ENCODE results near the gene HEPHL1. TPM values are rescaled to one million over a fixed set of nuclear protein-coding genes. Genes with fewer than 3 reads are reported as not detected.

Gene HEPHL1
- total and polyA plus RNA-seq, 2 experiments from 2014 or later = 0.07 to 0.21 TPM

DNA sequence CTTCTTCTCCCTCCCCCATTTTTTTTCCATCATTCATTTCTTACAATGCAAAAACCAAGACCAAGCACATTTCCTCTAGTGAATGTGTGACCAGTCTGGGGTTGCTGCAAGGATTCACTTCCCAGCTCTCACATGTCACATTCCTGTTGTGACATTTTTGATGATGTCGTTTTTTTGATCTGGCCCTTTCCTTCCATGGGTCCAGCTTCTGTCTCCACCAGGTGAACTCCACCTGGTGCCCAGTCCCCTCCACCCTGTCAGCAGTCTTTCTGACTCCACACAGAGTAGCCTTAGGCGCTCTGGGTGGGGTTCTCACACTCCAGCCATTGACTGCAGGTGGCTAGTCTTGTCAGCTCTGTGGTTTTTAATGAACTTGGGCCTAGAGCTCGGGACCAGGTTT is 123.1 kb downstream of the HEPHL1 start:
- Histone ChIP-seq H3K4me2 (no peak overlapping the region), H3K27ac (ENCODE audit: low read depth) (no peak overlapping the region), H3K27me3 (ENCODE audit: insufficient read depth) (no peaks in the 10 kb centered on the region), H3K4me3 (no peak overlapping the region), H3F3A (replicated peaks; ENCODE audit: low read depth) (no peaks in the 10 kb centered on the region), H3K4me1 (ENCODE audit: insufficient read depth) (peaks cover 63% of the 10 kb centered on the region), H2AFZ (no peak overlapping the region), H3K36me3 (ENCODE audit: insufficient read depth) (no peaks in the 10 kb centered on the region), H4K20me1 (replicated peaks; ENCODE audit: insufficient read depth) (peaks cover 91% of the 10 kb centered on the region), H3K9me2 (ENCODE audit: insufficient read depth) (no peaks in the 10 kb centered on the region), H3K79me2 (replicated peaks; ENCODE audit: insufficient read depth) (peaks cover 100% of the 10 kb centered on the region)
- Mint-ChIP-seq H3K4me3 (no peak overlapping the region), H3K4me1 (peaks cover 77% of the 10 kb centered on the region), H3K9me3 (no peaks in the 10 kb centered on the region), H3K27me3 (ENCODE audit: insufficient read depth, low read depth, poor library complexity) (peaks cover 4% of the 10 kb centered on the region), H3K36me3 (ENCODE audit: low read depth) (no peaks in the 10 kb centered on the region), H3K27ac (no peak overlapping the region)
- no peak for DNase-seq (ENCODE audit: low spot score)
- ATAC-seq = no peak; the same call in 2 of the 3 replicates
- TF ChIP-seq ZNF331 (CRISPR knock-in tag; IDR thresholded peaks at IDR 0.05; ENCODE audit: low read depth) (no peak), EZH2 (IDR thresholded peaks at IDR 0.05; ENCODE audit: low read depth, unreplicated experiment) (no peak), NANOG (IDR thresholded peaks at IDR 0.05; ENCODE audit: borderline replicate concordance) (no peak), ZNF114 (CRISPR knock-in tag; IDR thresholded peaks at IDR 0.05) (no peak), STAT1 (IDR thresholded peaks at IDR 0.05; ENCODE audit: unreplicated experiment) (no peak), CREB1 (CRISPR knock-in tag; IDR thresholded peaks at IDR 0.05; ENCODE audit: low read depth) (no peak)
- TF ChIP-seq, protein P1, sequence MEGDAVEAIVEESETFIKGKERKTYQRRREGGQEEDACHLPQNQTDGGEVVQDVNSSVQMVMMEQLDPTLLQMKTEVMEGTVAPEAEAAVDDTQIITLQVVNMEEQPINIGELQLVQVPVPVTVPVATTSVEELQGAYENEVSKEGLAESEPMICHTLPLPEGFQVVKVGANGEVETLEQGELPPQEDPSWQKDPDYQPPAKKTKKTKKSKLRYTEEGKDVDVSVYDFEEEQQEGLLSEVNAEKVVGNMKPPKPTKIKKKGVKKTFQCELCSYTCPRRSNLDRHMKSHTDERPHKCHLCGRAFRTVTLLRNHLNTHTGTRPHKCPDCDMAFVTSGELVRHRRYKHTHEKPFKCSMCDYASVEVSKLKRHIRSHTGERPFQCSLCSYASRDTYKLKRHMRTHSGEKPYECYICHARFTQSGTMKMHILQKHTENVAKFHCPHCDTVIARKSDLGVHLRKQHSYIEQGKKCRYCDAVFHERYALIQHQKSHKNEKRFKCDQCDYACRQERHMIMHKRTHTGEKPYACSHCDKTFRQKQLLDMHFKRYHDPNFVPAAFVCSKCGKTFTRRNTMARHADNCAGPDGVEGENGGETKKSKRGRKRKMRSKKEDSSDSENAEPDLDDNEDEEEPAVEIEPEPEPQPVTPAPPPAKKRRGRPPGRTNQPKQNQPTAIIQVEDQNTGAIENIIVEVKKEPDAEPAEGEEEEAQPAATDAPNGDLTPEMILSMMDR (conservative IDR thresholded peaks at IDR 0.05; ENCODE audit: low read depth in 2 of 2) = no peak
- TF ChIP-seq, protein P2, sequence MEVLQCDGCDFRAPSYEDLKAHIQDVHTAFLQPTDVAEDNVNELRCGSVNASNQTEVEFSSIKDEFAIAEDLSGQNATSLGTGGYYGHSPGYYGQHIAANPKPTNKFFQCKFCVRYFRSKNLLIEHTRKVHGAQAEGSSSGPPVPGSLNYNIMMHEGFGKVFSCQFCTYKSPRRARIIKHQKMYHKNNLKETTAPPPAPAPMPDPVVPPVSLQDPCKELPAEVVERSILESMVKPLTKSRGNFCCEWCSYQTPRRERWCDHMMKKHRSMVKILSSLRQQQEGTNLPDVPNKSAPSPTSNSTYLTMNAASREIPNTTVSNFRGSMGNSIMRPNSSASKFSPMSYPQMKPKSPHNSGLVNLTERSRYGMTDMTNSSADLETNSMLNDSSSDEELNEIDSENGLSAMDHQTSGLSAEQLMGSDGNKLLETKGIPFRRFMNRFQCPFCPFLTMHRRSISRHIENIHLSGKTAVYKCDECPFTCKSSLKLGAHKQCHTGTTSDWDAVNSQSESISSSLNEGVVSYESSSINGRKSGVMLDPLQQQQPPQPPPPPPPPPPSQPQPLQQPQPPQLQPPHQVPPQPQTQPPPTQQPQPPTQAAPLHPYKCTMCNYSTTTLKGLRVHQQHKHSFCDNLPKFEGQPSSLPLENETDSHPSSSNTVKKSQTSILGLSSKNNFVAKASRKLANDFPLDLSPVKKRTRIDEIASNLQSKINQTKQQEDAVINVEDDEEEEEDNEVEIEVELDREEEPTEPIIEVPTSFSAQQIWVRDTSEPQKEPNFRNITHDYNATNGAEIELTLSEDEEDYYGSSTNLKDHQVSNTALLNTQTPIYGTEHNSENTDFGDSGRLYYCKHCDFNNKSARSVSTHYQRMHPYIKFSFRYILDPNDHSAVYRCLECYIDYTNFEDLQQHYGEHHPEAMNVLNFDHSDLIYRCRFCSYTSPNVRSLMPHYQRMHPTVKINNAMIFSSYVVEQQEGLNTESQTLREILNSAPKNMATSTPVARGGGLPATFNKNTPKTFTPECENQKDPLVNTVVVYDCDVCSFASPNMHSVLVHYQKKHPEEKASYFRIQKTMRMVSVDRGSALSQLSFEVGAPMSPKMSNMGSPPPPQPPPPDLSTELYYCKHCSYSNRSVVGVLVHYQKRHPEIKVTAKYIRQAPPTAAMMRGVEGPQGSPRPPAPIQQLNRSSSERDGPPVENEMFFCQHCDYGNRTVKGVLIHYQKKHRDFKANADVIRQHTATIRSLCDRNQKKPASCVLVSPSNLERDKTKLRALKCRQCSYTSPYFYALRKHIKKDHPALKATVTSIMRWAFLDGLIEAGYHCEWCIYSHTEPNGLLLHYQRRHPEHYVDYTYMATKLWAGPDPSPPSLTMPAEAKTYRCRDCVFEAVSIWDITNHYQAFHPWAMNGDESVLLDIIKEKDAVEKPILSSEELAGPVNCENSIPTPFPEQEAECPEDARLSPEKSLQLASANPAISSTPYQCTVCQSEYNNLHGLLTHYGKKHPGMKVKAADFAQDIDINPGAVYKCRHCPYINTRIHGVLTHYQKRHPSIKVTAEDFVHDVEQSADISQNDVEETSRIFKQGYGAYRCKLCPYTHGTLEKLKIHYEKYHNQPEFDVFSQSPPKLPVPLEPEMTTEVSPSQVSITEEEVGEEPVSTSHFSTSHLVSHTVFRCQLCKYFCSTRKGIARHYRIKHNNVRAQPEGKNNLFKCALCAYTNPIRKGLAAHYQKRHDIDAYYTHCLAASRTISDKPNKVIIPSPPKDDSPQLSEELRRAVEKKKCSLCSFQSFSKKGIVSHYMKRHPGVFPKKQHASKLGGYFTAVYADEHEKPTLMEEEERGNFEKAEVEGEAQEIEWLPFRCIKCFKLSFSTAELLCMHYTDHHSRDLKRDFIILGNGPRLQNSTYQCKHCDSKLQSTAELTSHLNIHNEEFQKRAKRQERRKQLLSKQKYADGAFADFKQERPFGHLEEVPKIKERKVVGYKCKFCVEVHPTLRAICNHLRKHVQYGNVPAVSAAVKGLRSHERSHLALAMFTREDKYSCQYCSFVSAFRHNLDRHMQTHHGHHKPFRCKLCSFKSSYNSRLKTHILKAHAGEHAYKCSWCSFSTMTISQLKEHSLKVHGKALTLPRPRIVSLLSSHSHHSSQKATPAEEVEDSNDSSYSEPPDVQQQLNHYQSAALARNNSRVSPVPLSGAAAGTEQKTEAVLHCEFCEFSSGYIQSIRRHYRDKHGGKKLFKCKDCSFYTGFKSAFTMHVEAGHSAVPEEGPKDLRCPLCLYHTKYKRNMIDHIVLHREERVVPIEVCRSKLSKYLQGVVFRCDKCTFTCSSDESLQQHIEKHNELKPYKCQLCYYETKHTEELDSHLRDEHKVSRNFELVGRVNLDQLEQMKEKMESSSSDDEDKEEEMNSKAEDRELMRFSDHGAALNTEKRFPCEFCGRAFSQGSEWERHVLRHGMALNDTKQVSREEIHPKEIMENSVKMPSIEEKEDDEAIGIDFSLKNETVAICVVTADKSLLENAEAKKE (CRISPR knock-in tag; IDR thresholded peaks at IDR 0.05) = no peak
